ENCODE measurements around the gene NMUR1.

NMUR1 gene

GRCh38 chr2:231554748-231555545, 24.7 kb upstream of the NMUR1 start:
- intact Hi-C loops (cut with DNase I), result loop anchor here (5.0 kb wide), 1 partner anchor 38 kb away; no protein-coding TSS in a partner anchor
- peak in 2 of 10 donors; percentile 39 to 50 for DNase-seq

DNA sequence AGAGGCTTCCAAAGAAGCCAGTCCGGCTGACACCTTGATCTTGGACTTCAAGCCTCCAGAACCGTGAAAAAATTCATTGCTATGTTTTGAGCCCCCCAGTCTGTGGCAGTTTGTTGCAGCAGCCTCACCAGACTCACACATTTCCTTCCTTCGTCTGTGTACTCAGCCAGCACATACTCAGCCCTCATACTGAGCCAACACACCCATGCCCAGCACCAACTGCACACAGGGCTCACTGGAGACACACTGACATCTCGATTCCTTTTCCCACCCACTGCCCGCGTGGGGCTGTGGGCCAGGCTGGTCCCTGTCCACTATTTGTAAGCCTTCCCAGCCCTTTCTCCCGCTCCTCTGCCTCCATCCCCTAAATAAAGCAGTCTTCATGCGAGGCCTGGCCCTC, 24.1 kb upstream of the NMUR1 start:
- intact Hi-C loops (cut with DNase I), result no loop called here
- peak in 2 of 10 donors; percentile 12 to 42 for DNase-seq

DNA sequence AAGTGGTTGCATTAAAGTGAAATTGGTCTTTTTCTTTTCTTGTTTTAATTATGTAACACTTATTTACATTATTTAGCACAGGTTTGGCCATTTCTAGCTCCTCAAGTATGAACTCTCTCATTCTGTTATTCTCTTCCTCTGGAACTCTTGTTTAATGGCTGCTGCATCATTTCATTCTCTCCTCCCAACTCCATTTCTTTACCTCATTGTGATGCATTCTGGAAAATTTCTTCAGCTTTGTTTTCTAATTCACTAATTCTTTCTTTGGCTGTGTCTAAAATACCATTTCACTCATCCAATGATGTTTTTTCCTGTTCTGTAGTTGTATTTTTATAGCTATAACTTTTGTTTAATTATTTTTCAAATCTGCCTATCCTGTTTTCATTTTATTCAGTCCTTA, 22.5 kb upstream of the NMUR1 start:
- intact Hi-C loops (cut with DNase I), result no loop called here
- DNase-seq, result no peak

DNA sequence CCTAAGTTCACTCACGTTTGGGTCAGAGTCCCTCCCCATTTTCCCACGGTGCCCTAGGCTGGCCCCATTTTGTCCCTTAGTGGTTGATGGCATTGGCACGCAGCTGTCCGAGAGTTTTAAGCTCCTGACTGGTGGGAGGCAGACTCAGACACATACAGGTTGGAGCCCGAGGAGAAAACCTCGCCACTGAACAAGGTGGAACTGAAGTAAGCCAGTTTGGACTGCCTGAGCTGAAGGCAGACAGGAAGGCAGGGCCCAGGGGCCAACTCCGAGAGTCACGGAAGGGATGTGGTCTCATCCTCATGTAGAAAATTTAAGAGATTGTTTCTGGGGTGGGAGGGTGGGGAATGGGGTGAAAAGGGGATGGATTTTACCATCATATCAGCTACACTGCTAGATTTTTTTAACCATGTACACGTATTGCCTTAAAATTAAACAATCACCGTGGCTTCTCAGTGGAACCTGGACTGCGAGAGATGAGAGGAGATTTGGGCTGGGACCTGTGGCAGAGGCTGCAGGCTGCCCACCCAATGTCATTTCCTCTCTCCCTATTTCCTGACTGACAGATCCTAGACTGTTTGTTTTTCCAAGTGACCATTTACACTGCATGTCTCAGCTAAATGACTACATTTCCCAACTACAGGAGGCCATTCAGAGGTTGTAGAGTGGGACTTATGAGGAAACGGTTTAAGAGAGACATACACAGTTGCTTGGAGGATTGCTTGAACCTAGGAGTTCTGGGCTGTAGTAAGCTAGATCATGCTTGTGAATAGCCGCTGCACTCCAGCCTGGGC, 19.4 kb upstream of the NMUR1 start:
- intact Hi-C loops (cut with DNase I), result no loop called here
- peak in 2 of 10 donors; percentile 30 to 56 for DNase-seq

DNA sequence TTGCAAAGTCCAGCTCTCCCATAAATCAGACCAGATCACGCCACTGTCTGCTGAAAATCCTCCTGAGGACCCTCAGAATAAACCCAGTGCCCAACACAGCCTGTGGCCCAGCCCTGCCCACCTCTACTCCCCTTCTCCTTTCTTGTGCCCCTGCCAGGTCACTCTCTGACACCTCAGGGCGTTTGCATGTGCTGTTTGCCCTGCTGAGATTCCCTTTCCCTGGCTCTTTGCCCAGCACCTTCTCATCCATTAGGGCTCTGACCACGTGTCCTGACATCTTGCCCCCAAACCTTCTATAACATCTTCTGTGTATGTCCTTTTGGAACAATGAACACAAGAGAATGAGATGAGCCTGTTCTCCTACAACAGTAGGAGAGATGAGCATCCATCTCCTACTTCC, 18.5 kb upstream of the NMUR1 start:
- DNase-seq, result no peak
- intact Hi-C loops (cut with DNase I), result no loop called here

- peak in 1 of 10 donors; percentile 24 for DNase-seq
- intact Hi-C loops (cut with DNase I), result no loop called here
These were observed 17.3 kb upstream of the NMUR1 start for GRCh38 chr2:231547315-231548110.

DNA sequence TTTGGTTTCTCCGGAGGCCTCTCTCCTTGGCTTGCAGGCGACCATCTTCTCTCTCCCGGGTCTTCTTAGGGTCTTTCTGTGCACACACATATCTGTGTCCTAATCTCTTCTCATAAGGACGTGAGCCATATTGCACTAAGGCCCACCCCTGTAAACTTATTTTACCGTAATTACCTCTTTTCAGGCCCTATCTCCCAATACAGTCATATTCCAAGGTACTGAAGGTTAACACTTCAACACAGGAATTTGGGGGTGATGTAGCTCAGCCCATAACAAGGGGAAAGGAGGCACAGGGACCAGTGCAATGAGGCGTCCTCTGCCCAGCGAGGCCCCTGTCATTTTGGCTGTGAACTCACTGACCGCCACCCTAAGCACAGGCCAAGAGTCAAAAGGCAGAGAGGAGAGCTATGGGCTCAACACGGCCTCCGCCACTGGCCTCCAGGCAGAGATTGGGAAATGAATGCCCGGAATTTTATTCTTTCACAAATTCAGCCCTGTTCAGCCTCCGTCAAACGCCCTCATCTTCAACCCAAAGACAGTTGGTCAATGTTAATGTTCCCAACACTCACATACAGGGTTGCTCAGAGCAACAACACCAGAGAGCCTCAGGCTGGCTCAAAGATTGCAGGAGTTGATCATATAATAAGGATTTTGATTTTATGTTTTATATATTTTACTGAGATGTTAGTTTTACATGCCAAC, 15.9 kb upstream of the NMUR1 start:
- intact Hi-C loops (cut with DNase I), result no loop called here
- peak in 1 of 10 donors; percentile 26 for DNase-seq

DNA sequence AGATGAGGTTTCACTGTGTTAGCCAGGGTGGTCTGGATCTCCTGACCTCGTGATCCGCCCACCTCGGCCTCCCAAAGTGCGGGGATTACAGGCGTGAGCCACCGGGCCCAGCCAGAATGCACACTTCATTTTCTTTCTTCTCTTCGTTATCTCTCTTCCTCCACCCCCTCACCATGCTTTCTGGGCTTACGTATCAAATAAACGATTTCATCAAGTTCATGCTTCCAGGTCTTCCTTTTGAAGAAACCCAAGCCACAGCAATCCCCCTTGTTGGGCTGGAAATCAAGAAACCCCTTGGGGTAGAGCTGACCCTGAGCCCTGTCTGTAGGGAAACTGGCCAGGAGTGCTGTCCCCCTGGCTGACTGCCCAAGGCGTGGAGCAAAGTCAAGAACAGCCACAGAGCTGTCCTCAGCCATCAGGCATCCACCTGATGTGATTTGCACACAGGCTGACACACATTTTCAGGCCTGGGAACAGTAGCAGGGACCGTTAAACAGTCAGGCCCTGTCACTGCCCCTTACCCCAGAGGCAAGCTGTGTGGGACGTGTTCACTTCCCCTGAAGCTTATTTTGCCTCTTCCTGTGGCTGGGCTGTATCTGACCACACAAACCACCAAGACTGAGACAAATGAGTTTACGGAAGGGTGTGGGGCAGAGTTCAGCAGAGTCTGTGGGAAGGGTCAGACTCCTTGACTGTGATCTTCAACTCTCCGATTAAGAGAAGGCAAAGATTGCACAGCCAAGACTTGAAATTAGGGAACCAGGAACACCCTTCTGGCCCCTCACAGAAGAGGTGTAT, 15.1 kb upstream of the NMUR1 start:
- intact Hi-C loops (cut with DNase I), result no loop called here
- peak in 3 of 10 donors; percentile 8 to 33 (median 20) for DNase-seq

DNA sequence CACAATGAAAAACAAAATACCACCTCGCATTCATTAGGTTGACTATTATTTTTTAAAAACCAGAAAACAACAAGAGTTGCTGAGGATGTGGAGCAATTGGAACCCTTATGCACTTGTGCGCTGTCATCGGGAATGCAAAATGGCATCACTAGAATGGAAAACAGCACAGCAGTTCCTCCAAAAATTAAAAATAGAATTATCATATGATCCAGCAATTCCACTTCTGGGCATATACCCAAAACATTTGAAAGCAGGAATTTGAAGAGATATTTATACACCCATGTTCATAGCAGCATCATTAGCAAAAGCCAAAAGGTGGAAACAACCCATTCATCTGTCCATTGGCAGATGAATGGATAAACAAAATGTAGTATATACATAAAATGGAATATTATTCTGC, 11.9 kb upstream of the NMUR1 start:
- peak in 2 of 10 donors; percentile 7 to 16 for DNase-seq
- intact Hi-C loops (cut with DNase I), result no loop called here

DNA sequence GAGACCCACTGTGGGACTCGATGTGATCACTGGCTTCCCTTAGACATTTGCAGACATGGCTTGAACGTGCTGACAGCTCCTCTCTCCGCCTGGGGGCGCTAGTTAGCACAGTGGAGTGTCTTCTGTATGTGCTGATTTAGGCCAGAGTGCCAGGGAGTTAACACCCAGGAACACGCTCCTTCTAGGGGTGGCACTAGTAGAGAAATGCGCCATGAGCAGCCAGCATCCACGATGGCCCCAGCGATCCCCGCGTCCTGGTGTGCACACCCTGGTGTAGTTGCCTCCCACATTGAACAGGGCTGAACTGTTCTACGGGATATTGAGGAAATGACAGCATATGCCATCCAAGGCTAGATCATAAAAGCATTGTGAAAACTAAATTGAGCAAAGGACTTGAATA, 11.4 kb upstream of the NMUR1 start:
- intact Hi-C loops (cut with DNase I), result no loop called here
- DNase-seq, result peak in 3 of 10 donors; percentile 30 to 69 (median 68)

- intact Hi-C loops (cut with DNase I), result no loop called here
- DNase-seq, result peak in 1 of 10 donors; percentile 14
These were observed 9.7 kb upstream of the NMUR1 start for GRCh38 chr2:231539991-231540390.

- intact Hi-C loops (cut with DNase I), result no loop called here
- peak in 2 of 10 donors; percentile 32 to 62 for DNase-seq
These were observed 5.7 kb upstream of the NMUR1 start for GRCh38 chr2:231535961-231536360.

DNA sequence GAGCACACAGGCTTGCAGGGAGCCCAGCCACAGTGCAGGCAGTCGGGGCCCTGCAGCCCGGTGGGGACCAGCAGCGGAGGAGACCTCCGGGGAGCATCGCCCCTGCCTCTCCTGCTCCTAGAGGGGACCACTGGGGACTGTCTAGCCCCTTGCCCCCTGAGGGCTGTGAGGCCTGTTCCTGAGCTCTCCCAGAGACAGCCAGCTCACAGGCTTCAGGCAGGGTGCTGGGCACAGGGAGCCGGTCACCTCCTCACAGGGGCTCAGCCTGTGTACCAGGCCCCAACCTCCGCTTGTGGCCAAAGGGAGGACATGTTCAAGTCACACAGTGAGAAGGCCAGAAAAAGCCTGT, 3.5 kb upstream of the NMUR1 start:
- peak in 2 of 10 donors; percentile 52 to 61 for DNase-seq
- intact Hi-C loops (cut with DNase I), result no loop called here

- peak in 2 of 10 donors; percentile 18 to 61 for DNase-seq
- intact Hi-C loops (cut with DNase I), result no loop called here
These were observed 3.0 kb upstream of the NMUR1 start for GRCh38 chr2:231533086-231533776.

GRCh38 chr2:231532756-231533035, 2.5 kb upstream of the NMUR1 start:
- intact Hi-C loops (cut with DNase I), result no loop called here
- DNase-seq, result peak in 2 of 10 donors; percentile 12 to 55

GRCh38 chr2:231531883-231532755, 1.9 kb upstream of the NMUR1 start:
- DNase-seq, result peak in 2 of 10 donors; percentile 43 to 62
- intact Hi-C loops (cut with DNase I), result no loop called here

GRCh38 chr2:231531466-231531865, 1.2 kb upstream of the NMUR1 start:
- intact Hi-C loops (cut with DNase I), result no loop called here

GRCh38 chr2:231528636-231529030, 1.6 kb downstream of the NMUR1 start:
- intact Hi-C loops (cut with DNase I), result no loop called here

More at GRCh38 chr2:231531466-231531865, 1.2 kb upstream of the NMUR1 start:
- DNase-seq, result no peak

More at GRCh38 chr2:231528636-231529030, 1.6 kb downstream of the NMUR1 start:
- DNase-seq, result no peak

All from posterior cingulate gyrus (tissue), 11 donors.